Prostate gland (tissue), 2 donors: ENCODE results near the gene A3GALT2. TPM values are rescaled to one million over a fixed set of nuclear protein-coding genes. Genes with fewer than 3 reads are reported as not detected.

ENCODE experiments used
- DNase-seq: peaks from one replicate; pipeline ENCODE4 v3.0.0-alpha.2; 2019; ENCODE audit warnings: low spot score
- H3K27ac ChIP-seq, 2 donors: fragments of 200-600 bp; sonication (generic); 2 replicates each; pipeline ENCODE4 v1.5.1; 2017 to 2019
- H3K27me3 ChIP-seq: fragments of 200-600 bp; sonication (generic); replicated peaks from 2 replicates; pipeline ENCODE4 v1.5.1; 2019; ENCODE audit not compliant: insufficient read depth
- H3K36me3 ChIP-seq, 2 donors: fragments of 200-600 bp; sonication (generic); 1 replicate in 1 of 2; 2 replicates in 1 of 2; pipeline versions ENCODE4 v1.5.1 to v1.8.1; 2017 to 2019
- H3K4me1 ChIP-seq: fragments of 200-600 bp; sonication (generic); replicated peaks from 2 replicates; pipeline ENCODE4 v1.5.1; 2019
- H3K4me3 ChIP-seq, 2 donors: fragments of 200-600 bp; sonication (generic); 2 replicates each; pipeline ENCODE4 v1.5.1; 2017 to 2019
- H3K9me3 ChIP-seq: fragments of 200-600 bp; sonication (generic); 2 replicates; pipeline ENCODE4 v1.5.1; 2017
- POLR2A ChIP-seq: fragments of 450-650 bp; IDR thresholded peaks from one replicate; pipeline ENCODE4 v1.6.1; 2016; ENCODE audit warnings: antibody characterized with exemption, mild to moderate bottlenecking
- POLR2AphosphoS5 ChIP-seq: sonication (generic); formaldehyde crosslinking; IDR thresholded peaks from one replicate; pipeline ENCODE4 v1.6.1; 2017; ENCODE audit warnings: antibody characterized with exemption
- WGBS: methylation state at CpG from one replicate; pipeline ENCODE4 v1.1.5; 2018; 5-methylcytosine and 5-hydroxymethylcytosine counted together
- intact Hi-C: fragments of 100-400 bp; cut with DNase I; formaldehyde crosslinking; loops from one replicate; pipeline ENCODE4 v1.14.2; 2022
- total RNA-seq, 2 donors: library from RNA; depleted of rRNA; stranded (reverse); fragments of >200 nt; gene quantifications; one replicate each; pipeline ENCODE4 v1.1.0, GENCODE V29; 2016
- TF ChIP-seq, protein P1 (sequence below), 4 experiments: fragments of 200-600 bp in 2 of 4; fragments of 450-650 bp in 2 of 4; sonication (generic) in 2 of 4; IDR thresholded peaks; 1 replicate in 3 of 4; 2 replicates in 1 of 4; pipeline ENCODE4 v1.5.1; 2016 to 2019; ENCODE audit warnings: antibody characterized with exemption in 4 of 4, mild to moderate bottlenecking in 2 of 4, moderate library complexity in 2 of 4

A3GALT2 gene
- total RNA-seq, 2 donors from 2014 or later, result 0.46 TPM; not detected in 1

DNA sequence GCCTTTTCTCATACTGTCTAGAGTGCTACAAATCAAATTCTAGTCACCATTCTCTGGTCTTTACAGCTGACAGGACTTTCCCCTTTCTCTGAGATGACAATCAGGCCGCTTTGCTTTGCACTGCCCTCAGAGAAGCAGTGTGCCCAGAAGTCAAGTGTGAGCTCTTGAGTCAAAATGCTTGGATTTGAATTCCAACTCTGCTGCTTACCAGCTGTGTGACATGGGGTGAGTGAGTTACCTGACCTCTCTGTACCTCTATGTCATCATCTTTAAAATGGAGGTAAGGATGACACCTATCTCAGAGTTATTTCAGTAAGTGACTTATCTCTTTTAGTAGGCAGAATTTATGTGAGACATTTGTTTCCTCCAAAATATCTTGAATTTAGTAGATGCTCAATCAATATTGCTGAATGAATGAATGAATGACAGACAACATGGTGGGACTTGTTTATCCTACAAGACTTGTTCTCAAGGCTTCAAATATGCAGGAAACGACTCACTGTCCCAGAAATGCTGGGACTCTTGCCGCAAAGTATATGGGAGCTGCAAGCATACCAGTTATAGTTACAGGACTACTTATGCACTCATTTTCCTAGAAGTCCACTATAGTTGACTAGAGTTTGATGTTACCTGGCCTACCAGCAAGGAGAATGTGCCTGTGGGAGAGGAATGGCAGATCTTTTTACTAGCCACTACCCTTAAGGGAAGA, 38.1 kb upstream of the A3GALT2 start:
- Histone ChIP-seq H3K27me3 (no peaks in the 10 kb centered on the region), H3K36me3 (no peaks in the 10 kb centered on the region), H3K4me3 (no peak overlapping the region), H3K27ac (no peak overlapping the region), H3K9me3 (no peaks in the 10 kb centered on the region), H3K4me1 (no peaks in the 10 kb centered on the region)
- no peak for DNase-seq
- intact Hi-C loops, result no loop called here
- WGBS, result 87% methylated on average over 3 of the region's 3 CpGs
- TF ChIP-seq POLR2AphosphoS5 (no peak), POLR2A (no peak)

- Histone ChIP-seq H3K27me3 (no peaks in the 10 kb centered on the region), H3K27ac (no peak overlapping the region), H3K9me3 (no peaks in the 10 kb centered on the region), H3K4me3 (no peak overlapping the region), H3K36me3 (no peaks in the 10 kb centered on the region), H3K4me1 (no peaks in the 10 kb centered on the region)
- WGBS, result 21% methylated on average over 4 of the region's 4 CpGs
- intact Hi-C loops, result no loop called here
- no peak for DNase-seq
- TF ChIP-seq POLR2A (no peak), POLR2AphosphoS5 (no peak)
- TF ChIP-seq, protein P1, sequence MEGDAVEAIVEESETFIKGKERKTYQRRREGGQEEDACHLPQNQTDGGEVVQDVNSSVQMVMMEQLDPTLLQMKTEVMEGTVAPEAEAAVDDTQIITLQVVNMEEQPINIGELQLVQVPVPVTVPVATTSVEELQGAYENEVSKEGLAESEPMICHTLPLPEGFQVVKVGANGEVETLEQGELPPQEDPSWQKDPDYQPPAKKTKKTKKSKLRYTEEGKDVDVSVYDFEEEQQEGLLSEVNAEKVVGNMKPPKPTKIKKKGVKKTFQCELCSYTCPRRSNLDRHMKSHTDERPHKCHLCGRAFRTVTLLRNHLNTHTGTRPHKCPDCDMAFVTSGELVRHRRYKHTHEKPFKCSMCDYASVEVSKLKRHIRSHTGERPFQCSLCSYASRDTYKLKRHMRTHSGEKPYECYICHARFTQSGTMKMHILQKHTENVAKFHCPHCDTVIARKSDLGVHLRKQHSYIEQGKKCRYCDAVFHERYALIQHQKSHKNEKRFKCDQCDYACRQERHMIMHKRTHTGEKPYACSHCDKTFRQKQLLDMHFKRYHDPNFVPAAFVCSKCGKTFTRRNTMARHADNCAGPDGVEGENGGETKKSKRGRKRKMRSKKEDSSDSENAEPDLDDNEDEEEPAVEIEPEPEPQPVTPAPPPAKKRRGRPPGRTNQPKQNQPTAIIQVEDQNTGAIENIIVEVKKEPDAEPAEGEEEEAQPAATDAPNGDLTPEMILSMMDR (IDR thresholded peaks at IDR 0.05), result no peak
Measured at GRCh38 chr1:33358114-33358794, 37.4 kb upstream of the A3GALT2 start.

- Histone ChIP-seq H3K9me3 (no peaks in the 10 kb centered on the region), H3K4me3 (no peak overlapping the region), H3K27ac (no peak overlapping the region), H3K4me1 (no peaks in the 10 kb centered on the region), H3K27me3 (no peaks in the 10 kb centered on the region), H3K36me3 (no peaks in the 10 kb centered on the region)
- 86% methylated on average over 5 of the region's 5 CpGs for WGBS
- TF ChIP-seq, protein P1 (IDR thresholded peaks at IDR 0.05), result no peak
- no peak for TF ChIP-seq POLR2AphosphoS5
- TF ChIP-seq POLR2A, result no peak
- intact Hi-C loops, result no loop called here
- DNase-seq, result no peak
Measured at GRCh38 chr1:33357099-33357498, 36.2 kb upstream of the A3GALT2 start.

DNA sequence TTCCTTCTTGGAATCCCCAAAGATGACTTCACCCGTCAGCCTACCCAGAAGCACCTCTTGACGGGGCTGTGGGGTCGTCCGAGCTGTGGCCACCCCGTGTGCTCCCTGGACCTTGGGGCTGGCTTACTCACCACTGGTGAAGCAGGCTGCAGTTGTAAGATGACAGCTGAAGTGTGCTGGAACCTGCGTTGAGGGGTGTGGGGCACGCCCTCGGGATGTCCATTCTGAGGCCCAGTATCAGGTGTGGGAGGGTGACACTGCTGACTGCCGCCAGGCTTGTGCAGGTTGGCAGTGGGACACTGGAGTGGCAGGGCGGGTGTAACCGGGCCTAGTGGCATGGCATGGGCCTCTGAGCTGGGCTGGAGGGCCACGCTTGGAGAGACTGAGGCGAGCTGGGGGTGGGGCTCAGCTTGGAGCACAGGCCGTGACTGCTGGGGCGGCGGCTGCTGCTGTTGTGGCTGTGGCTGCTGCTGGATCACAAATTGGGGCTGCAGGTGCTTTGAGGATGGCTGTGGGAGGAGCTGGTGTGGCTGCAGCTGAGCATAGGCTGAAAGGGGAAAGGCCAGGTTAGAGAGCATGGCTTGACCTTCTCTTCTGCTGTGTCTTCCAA, 33.9 kb upstream of the A3GALT2 start:
- no peaks in the 10 kb centered on the region for H3K36me3 ChIP-seq
- H3K4me3 ChIP-seq, result no peak overlapping the region
- WGBS, result 92% methylated on average over 16 of the region's 16 CpGs
- H3K9me3 ChIP-seq, result no peaks in the 10 kb centered on the region
- H3K27ac ChIP-seq, result no peak overlapping the region
- no peaks in the 10 kb centered on the region for H3K27me3 ChIP-seq
- H3K4me1 ChIP-seq, result peaks cover 2% of the 10 kb centered on the region
- intact Hi-C loops, result no loop called here
- TF ChIP-seq POLR2A (no peak), POLR2AphosphoS5 (no peak)
- TF ChIP-seq, protein P1 (IDR thresholded peaks at IDR 0.05), result no peak
- DNase-seq, result no peak

GRCh38 chr1:33353531-33353930, 32.6 kb upstream of the A3GALT2 start:
- Histone ChIP-seq H3K9me3 (no peaks in the 10 kb centered on the region), H3K36me3 (no peaks in the 10 kb centered on the region), H3K27ac (no peak overlapping the region), H3K27me3 (no peaks in the 10 kb centered on the region), H3K4me1 (peaks cover 2% of the 10 kb centered on the region), H3K4me3 (no peak overlapping the region)
- no peak for TF ChIP-seq POLR2A
- TF ChIP-seq, protein P1 (IDR thresholded peaks at IDR 0.05), result no peak
- no peak for TF ChIP-seq POLR2AphosphoS5
- no peak for DNase-seq
- intact Hi-C loops, result no loop called here
- WGBS, result 69% methylated on average over 5 of the region's 5 CpGs
